ELF-1 (cell line): ENCODE results near the gene CASP7.

ENCODE experiments used
- DNase-seq: peaks from one replicate; pipeline ENCODE4 v3.0.0-alpha.2; 2016; ENCODE audit warnings: low read depth, low spot score

CASP7 gene

GRCh38 chr10:113712024-113712423 lies 32.3 kb downstream of the CASP7 start:
- DNase-seq = no peak

- peak; percentile 28 for DNase-seq
Observed at GRCh38 chr10:113712755-113713639, 33.3 kb downstream of the CASP7 start.

GRCh38 chr10:113713640-113713982 lies 33.9 kb downstream of the CASP7 start:
- DNase-seq = no peak

DNA sequence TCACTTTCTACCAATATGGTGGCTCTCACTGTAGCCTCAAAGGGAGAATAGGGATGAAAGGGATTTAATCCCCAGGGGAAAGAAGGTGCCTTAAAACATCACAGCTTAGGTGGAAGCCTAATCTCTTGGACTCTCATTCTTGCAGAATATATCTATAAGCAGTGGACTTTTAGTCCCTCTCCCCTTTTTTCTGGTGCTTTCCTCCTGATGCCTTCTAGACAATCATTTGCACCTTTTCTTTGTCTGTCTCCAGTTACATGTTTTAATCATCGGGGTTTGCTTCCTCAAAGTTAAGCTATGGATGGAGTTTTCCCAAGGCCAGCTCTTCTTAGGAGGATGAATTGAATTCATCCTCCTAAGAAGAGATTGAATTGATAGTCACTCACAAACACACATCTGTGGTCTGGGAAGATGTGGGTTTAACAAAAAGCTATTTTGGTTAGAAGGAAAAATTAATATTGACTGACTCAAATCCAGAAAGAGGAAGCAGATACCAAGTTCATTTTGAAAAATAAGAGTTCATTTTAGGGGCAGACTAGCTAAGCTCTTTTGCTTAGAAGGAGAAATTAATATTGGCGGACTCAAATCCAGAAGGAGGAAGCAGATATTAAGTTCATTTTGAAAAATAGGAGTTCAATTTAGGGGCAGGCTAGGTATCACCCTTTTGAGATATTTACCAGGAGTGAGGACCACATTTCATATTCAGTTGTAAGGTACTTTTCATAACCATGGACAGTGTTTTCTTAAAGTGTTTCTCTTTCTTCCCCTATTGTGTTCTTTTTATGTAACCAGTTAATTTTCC lies 36.6 kb downstream of the CASP7 start:
- DNase-seq = no peak

GRCh38 chr10:113718969-113719822 lies 39.5 kb downstream of the CASP7 start:
- DNase-seq = no peak

GRCh38 chr10:113720386-113720785 lies 40.7 kb downstream of the CASP7 start:
- DNase-seq = no peak

DNA sequence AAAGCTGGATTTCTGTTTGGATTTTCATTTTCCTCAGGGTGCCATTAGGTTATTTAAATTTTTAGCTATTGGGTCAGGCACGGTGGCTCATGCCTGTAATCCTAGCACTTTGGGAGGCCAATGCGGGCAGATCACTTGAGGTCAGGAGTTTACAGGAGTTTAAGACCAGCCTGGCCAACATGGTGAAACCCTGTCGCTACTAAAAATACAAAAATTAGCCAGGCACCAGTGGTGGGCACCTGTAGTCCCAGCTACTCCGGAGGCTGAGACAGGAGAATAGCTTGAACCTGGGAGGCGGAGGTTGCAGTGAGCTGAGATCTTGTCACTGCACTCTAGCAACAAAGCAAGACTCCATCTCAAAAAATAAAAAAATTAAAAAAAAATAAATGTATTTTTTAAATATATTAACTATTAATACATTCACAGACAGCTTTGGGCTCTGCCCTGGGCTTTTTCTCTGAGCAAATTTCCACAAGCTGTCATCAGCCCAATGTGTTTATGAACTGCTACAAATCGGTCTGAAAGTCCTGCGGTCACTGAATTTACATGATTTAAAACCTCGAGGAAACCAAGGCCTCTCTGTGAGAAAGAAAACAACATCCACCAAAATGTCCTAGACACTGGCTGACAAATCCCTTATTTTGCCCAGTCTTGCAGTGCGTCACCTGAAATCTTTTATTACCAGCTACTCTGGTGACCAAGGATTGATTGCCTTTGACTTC lies 52.6 kb downstream of the CASP7 start:
- no peak for DNase-seq

DNA sequence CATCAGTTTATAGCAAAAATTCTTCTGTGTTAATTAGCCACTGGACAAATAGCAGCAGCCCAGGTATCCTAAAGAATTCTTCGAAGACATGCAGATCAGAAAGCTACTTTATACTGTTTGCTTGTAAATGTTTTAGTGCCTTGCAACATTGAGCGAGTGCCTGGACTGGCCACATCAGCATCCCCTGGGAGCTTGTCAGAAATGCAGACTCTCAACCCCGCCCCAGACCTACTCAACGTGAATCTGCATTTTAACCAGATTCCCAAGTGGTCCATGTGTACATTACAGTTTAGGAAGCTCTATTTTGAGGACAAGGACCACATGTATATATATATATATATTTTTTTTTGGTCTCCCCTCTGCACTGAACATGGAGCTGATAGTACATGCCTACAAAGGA lies 53.3 kb downstream of the CASP7 start:
- DNase-seq = no peak

DNA sequence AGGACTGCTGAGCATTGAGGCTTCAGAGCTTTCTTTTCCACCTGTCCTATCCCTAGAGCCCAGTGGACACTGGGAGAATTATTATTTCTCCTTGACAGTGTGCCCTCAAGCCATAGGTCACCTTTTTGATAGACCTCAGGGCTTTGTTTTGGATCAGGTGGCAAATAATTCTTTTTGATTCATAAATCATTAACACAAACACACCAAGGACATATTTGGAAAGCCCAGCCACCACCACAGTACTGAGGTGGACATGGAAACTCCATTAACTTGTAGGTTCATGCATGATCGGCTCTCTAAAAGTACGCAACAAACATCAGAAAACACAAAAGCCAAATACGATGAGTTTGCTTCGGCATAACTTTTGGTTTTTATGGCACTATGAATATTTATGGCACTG lies 53.9 kb downstream of the CASP7 start:
- no peak for DNase-seq

DNA sequence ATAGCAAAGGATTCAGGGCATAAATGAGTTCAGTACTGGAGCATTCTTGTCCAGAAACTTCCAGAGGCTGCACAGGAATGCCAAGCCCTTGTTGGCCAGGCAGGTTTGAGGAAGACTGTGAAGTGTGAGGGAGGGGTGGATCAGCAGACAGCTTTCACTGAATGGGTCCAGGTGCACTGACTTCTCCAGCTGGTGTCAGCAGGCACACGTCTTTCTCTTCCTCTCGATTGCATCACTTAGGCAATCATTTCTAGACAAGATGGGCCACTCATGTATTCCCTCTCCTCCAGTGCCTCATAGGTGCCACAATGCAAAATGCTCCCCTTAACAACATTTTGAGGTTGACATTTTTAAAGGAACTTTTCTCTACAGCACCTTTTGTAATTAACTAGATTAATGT lies 56.2 kb downstream of the CASP7 start:
- peak; percentile 8 for DNase-seq

GRCh38 chr10:113736576-113736975 lies 56.9 kb downstream of the CASP7 start:
- DNase-seq = no peak

DNA sequence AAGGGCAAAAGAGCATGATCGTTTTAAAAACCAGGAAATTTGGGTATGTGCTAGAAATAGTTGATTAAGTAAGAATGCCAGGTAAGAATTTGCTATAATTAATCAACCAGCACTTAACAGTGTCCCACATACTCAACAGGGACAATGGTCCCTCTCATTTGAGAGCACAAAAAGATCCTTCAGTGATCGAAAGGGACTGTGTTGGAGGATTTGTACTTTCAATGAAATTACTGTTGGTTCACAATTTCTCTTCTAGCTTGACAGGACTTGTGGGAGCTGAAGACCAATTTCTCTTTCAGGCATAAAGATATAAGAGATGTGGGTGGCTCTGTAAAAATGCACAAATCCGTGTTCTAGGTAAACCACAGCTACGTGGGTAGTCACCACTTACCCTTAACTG lies 59.3 kb downstream of the CASP7 start:
- DNase-seq = no peak

DNA sequence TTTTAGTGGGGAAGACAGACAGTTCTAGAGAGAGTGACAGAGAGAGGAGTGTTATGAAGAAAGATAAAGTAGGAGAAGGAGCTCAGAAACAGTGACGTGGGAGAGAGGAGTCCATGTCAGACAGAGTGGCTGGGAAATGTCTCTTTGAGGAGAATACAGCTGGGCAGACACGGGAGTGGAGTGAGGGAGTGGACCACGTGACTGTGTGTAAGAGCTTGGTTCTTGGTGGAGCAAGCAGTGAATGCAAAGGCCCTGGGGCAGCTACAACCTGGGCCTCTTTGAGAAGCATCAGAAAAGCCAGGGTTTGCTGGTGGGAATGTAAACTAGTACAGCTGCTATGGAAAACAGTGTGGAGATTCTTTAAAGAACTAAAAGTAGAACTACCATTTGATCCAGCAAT lies 59.9 kb downstream of the CASP7 start:
- no peak for DNase-seq

DNA sequence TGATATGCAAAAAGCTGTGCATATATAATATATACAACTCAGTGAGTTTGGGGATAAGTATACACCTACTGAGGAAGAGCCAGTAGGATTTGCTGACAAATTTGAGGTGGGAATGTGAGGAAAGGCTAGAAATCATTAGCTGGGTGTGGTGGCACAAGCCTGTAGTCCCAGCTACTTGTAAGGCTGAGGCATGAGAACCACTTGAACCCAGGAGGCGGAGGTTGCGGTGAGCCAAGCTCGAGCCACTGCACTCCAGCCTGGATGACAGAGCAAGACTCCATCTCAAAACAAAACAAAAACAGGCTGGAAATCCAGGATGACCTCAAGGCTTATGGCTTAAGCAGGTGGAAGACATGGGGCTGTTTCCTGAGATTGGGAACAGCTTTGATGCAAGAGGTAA lies 61.1 kb downstream of the CASP7 start:
- DNase-seq = no peak

DNA sequence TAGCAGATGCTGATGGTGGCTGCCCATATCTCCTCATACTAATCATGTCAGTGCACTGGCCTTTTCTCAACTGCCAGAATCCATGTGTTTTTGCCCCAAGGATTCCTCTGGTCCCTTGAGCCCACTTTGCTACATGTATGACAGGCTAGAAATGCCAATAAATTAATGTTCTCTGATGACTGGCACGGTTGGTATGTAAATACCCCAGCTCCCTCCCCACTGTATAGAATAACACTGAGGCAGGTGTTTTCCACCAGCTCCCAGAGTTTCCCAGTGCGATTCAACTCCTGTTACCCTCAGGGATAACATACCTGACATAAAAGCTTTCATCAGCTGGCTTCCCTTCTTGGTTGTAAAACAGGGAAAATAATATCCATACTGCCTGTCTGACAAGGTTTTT lies 62.8 kb downstream of the CASP7 start:
- DNase-seq = no peak

- DNase-seq = no peak
Observed at GRCh38 chr10:113743594-113743993, 63.9 kb downstream of the CASP7 start.

GRCh38 chr10:113745374-113745773 lies 65.7 kb downstream of the CASP7 start:
- no peak for DNase-seq

GRCh38 chr10:113746217-113746957 lies 66.7 kb downstream of the CASP7 start:
- no peak for DNase-seq

- DNase-seq = no peak
Observed at GRCh38 chr10:113751181-113751732, 71.5 kb downstream of the CASP7 start, which contains the start of gene PLEKHS1. PLEKHS1 (plus strand) TSS chr10:113751682; CDS start chr10:113755278, 3,596 bp downstream.

DNA sequence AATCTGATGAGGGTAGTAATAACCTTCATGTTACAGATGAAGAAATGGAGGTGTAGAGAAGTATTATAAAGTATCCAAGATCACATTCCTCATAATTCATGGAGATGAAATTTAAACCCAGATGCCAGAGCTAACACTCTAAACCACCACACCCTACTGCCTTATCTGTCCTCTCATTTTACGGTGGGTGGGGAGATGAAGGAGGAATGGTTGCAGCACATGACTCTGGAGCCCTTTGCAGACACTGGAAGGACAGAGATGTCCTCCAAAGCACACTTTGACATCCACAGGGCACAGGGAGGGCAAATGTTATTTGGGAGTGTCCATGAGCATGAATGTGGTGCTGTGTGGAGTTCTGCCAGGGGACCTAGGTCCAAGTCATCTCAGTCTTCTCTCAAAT lies 72.8 kb downstream of the CASP7 start:
- DNase-seq = no peak
